HEK293 (cell line): ENCODE data around the gene SLC22A12.

Experiments used
- BCL11A ChIP-seq: fragments of 450-650 bp; formaldehyde crosslinking; IDR thresholded peaks from 2 replicates; pipeline ENCODE4 v1.5.1; 2016; ENCODE audit warnings: low read depth, missing biosample characterization, missing genetic modification characterization
- TCF7L2 ChIP-seq: IDR thresholded peaks from 2 replicates; pipeline ENCODE4 v1.6.1; 2011; ENCODE audit warnings: low read depth, mild to moderate bottlenecking, inconsistent platforms, low read length, moderate library complexity, borderline replicate concordance
- TRIM28 ChIP-seq: IDR thresholded peaks from 2 replicates; pipeline ENCODE4 v1.6.1; 2011; ENCODE audit warnings: low read length, control low read depth, borderline replicate concordance
- ZBTB1 ChIP-seq: fragments of 450-650 bp; formaldehyde crosslinking; IDR thresholded peaks from 2 replicates; pipeline ENCODE4 v1.5.1; 2016; ENCODE audit warnings: missing biosample characterization, missing genetic modification characterization
- ZNF18 ChIP-seq: fragments of 450-650 bp; formaldehyde crosslinking; IDR thresholded peaks from 2 replicates; pipeline ENCODE4 v1.5.1; 2016; ENCODE audit warnings: missing biosample characterization, missing genetic modification characterization
- ZNF24 ChIP-seq: fragments of 450-650 bp; formaldehyde crosslinking; IDR thresholded peaks from 2 replicates; pipeline ENCODE4 v1.5.1; 2016; ENCODE audit warnings: missing biosample characterization, missing genetic modification characterization
- ZNF354C ChIP-seq: fragments of 450-650 bp; formaldehyde crosslinking; IDR thresholded peaks from 2 replicates; pipeline ENCODE4 v1.5.1; 2016; ENCODE audit warnings: missing biosample characterization, missing genetic modification characterization, low read depth, borderline replicate concordance
- ZNF639 ChIP-seq: fragments of 450-650 bp; formaldehyde crosslinking; IDR thresholded peaks from 2 replicates; pipeline ENCODE4 v1.5.1; 2016; ENCODE audit warnings: missing biosample characterization, missing genetic modification characterization

- TF ChIP-seq ZNF18 (no peak), ZNF354C (tag by site-specific recombination) (no peak), ZNF639 (tag by site-specific recombination) (no peak), TCF7L2 (no peak), BCL11A (tag by site-specific recombination) (no peak), ZBTB1 (tag by site-specific recombination) (no peak), ZNF24 (tag by site-specific recombination) (no peak), TRIM28 (no peak)
These were observed 48.9 kb downstream of the SLC22A12 start for GRCh38 chr11:64639885-64640284.
